H1 (cell line): Measurements from ENCODE around the gene GREB1L. TPM values are rescaled to one million over a fixed set of nuclear protein-coding genes. Genes with fewer than 3 reads are reported as not detected.

Source experiments
- CBX5 ChIP-seq: fragments of 300-800, 300-1000 bp; sonication (generic); IDR thresholded peaks from 2 replicates; pipeline ENCODE4 v1.7.1; 2016; ENCODE audit warnings: antibody characterized with exemption, low read length, low read depth
- EGR1 ChIP-seq: IDR thresholded peaks from 2 replicates; pipeline ENCODE4 v1.6.1; 2011; ENCODE audit warnings: low read depth, low read length, borderline replicate concordance
- KDM1A ChIP-seq: fragments of 200-600, 300-600 bp; sonication (generic); IDR thresholded peaks from 2 replicates; pipeline ENCODE4 v1.7.1; 2016; ENCODE audit warnings: mild to moderate bottlenecking, low read length, borderline replicate concordance
- SP1 ChIP-seq: IDR thresholded peaks from 2 replicates; pipeline ENCODE4 v1.6.1; 2011; ENCODE audit warnings: low read depth, low read length
- TEAD4 ChIP-seq: IDR thresholded peaks from 2 replicates; pipeline ENCODE4 v1.6.1; 2012; ENCODE audit warnings: low read depth, low read length, inconsistent platforms, mixed read lengths
- polyA plus RNA-seq, 7 experiments: library from polyadenylated mRNA; depleted of rRNA in 3 of 7; stranded (reverse) in 5 of 7; unstranded in 2 of 7; fragments of >200 nt in 5 of 7; fragments of 200-250 nt in 2 of 7; gene quantifications; 1 replicate in 5 of 7; 2 replicates in 1 of 7; 4 replicates in 1 of 7; pipeline versions ENCODE4 v1.2.1 to v1.2.3, GENCODE V29; 2011 to 2013; ENCODE audit warnings: missing spikeins in 2 of 7, mixed read lengths in 2 of 7
- total RNA-seq: library from RNA; stranded (reverse); fragmentation: NEBNext Ultra II Directional; extraction: Animal tissue kit (Norgen Biotek cat#: 25700); gene quantifications from 2 replicates; pipeline ENCODE4 v1.2.1, GENCODE V29; 2021

Gene GREB1L
- total and polyA plus RNA-seq, 2 of the 8 experiments (the other 6 are each of a cell fraction or from before 2014, with no cell fraction given), result 0.34 to 1.6 TPM

DNA sequence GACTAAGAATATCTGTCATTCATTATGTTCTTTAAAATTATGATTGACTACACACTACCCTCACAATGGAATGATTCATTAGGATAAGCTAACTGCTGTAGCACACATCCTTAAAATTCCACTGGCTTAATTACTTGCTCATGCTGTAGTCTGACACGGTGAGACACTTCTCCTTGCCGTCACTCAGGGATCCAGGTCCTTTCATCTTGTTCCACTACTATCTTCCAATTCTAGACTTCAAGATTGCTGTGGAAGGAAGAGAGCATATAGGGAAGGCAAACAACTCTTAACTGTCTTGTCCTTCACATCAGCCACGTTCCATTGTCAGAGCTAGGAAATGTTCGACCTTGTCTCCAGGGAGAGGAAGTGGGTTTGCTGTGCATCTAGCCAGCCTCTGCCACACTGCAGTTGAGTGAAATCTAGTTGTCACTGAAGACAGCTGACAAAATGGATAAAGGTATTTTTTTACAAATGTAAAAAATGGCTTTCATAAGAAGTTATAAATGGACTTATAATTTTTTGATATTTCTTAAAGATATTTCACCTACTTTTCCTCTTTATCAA lies 30.1 kb downstream of the GREB1L start (continued):
- TF ChIP-seq EGR1 (no peak), SP1 (no peak), CBX5 (no peak), KDM1A (no peak), TEAD4 (no peak)
